ENCODE results near the gene NCKAP5. TPM values are rescaled to one million over a fixed set of nuclear protein-coding genes. Genes with fewer than 3 reads are reported as not detected.

The NCKAP5 gene
- total RNA-seq, 4 donors from 2014 or later: 0.55 to 6.6 (median 3.3) TPM; not detected in 1

DNA sequence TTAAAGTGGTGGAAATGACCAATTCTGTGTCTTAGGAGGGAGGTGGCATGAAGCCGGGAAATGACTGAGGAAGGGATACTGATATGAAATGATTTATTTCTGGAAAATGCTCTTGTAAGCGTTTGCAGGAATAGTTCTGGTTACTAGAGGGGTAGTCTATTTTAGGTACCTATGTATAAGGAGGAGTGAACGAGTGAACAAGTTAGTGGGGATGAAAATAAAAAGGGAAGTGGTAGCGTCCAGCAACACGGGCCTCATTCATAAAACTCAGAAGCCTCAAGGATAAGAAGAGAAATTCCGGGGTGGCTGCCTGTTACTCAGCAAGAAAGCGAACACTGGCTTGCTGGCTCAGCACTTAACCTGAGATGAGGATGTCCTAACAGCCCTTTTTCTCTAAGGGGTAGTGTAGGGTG is 303.3 kb downstream of the NCKAP5 start:
- no peak for TF ChIP-seq POLR2A (IDR thresholded peaks at IDR 0.05)
- TF ChIP-seq, protein P1, sequence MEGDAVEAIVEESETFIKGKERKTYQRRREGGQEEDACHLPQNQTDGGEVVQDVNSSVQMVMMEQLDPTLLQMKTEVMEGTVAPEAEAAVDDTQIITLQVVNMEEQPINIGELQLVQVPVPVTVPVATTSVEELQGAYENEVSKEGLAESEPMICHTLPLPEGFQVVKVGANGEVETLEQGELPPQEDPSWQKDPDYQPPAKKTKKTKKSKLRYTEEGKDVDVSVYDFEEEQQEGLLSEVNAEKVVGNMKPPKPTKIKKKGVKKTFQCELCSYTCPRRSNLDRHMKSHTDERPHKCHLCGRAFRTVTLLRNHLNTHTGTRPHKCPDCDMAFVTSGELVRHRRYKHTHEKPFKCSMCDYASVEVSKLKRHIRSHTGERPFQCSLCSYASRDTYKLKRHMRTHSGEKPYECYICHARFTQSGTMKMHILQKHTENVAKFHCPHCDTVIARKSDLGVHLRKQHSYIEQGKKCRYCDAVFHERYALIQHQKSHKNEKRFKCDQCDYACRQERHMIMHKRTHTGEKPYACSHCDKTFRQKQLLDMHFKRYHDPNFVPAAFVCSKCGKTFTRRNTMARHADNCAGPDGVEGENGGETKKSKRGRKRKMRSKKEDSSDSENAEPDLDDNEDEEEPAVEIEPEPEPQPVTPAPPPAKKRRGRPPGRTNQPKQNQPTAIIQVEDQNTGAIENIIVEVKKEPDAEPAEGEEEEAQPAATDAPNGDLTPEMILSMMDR (IDR thresholded peaks at IDR 0.05): no peak
- intact Hi-C loops (cut with DNase I; ENCODE audit: low total_unique reads): no loop called here

DNA sequence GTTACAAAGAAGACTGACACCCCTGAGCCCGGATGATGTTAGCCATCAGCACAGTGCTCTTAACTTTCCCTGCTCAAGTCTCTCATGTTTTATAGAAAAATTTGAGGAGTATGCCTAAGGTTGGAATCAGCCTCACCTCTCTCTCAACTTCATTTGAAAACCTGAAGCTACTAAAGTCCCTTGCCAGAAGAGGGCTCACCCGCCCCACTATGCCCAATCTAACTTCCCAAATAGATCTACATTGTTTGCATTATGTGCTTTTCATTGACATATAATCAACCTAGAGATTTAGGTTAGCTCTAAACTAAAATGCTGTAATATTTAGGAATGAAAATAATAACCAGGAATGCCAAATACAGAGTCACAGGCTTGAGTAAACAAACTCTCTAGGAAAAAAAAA is 305.4 kb downstream of the NCKAP5 start:
- TF ChIP-seq, protein P1 (IDR thresholded peaks at IDR 0.05): no peak
- no peak for TF ChIP-seq POLR2A (IDR thresholded peaks at IDR 0.05)
- H3K27ac ChIP-seq: no peak overlapping the region
- no peaks in the 10 kb centered on the region for H3K9me3 ChIP-seq
- H3K36me3 ChIP-seq: no peaks in the 10 kb centered on the region
- peaks cover 0 to 9% of the 10 kb centered on the region in 2 donors for H3K4me1 ChIP-seq
- H3K27me3 ChIP-seq: no peaks in the 10 kb centered on the region
- intact Hi-C loops (cut with DNase I; ENCODE audit: low total_unique reads): no loop called here
- H3K4me3 ChIP-seq: no peak overlapping the region
- no peak for DNase-seq

More for the DNA sequence above, 303.3 kb downstream of the NCKAP5 start:
- H3K27ac ChIP-seq: no peak overlapping the region
- H3K36me3 ChIP-seq: no peaks in the 10 kb centered on the region
- H3K9me3 ChIP-seq: no peaks in the 10 kb centered on the region
- H3K4me1 ChIP-seq: peaks cover 0 to 9% of the 10 kb centered on the region in 2 donors
- H3K27me3 ChIP-seq: no peaks in the 10 kb centered on the region
- DNase-seq: no peak
- H3K4me3 ChIP-seq: no peak overlapping the region

DNA sequence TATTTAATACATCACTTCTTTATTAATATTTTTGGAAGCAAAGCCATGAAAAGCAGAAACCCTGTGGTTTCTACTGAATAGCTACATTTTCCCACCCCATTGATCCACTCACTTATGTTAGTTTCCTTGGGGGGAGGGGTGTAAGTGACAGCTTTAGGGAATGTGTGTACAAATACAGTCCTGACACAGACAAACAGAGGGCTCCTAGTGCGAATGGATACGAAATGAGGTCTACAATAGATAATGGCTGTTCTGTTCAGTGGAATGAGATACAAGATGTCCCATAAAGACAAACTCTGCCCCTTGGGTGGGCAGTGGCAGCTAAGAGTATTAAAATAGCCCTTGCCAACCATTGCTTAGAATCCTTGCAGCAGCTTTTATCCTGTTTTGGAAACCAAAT is 312.9 kb downstream of the NCKAP5 start:
- DNase-seq: no peak
- TF ChIP-seq, protein P1 (IDR thresholded peaks at IDR 0.05): no peak
- TF ChIP-seq POLR2A (IDR thresholded peaks at IDR 0.05): no peak
- H3K4me1 ChIP-seq: no peaks in the 10 kb centered on the region
- no peaks in the 10 kb centered on the region for H3K9me3 ChIP-seq
- no peak overlapping the region for H3K4me3 ChIP-seq
- no peak overlapping the region for H3K27ac ChIP-seq
- intact Hi-C loops (cut with DNase I; ENCODE audit: low total_unique reads): no loop called here
- H3K27me3 ChIP-seq: no peaks in the 10 kb centered on the region
- no peaks in the 10 kb centered on the region for H3K36me3 ChIP-seq

DNA sequence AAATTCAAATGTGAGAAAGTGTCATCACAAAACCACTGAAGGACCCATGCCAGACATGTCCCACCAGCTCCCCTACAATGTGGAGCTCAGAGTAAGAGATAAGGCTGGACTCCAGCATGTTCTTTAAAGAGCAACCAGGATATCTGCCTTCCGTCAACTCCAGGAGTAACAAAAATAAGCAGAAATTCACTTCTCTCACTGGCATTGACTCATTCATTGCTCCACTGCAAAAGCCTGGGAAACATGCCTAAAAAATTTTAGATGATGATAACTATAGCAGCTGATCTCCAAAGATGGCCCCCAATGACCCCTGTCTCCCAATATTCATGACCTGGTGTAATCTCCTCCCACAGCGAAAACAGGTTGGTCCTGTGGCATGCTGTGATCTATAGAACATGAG is 314.5 kb downstream of the NCKAP5 start:
- no peak overlapping the region for H3K27ac ChIP-seq
- H3K9me3 ChIP-seq: no peaks in the 10 kb centered on the region
- TF ChIP-seq, protein P1 (IDR thresholded peaks at IDR 0.05): no peak
- no peak for TF ChIP-seq POLR2A (IDR thresholded peaks at IDR 0.05)
- H3K4me3 ChIP-seq: no peak overlapping the region
- no peaks in the 10 kb centered on the region for H3K36me3 ChIP-seq
- H3K27me3 ChIP-seq: no peaks in the 10 kb centered on the region
- DNase-seq: no peak
- intact Hi-C loops (cut with DNase I; ENCODE audit: low total_unique reads): no loop called here
- H3K4me1 ChIP-seq: no peaks in the 10 kb centered on the region

DNA sequence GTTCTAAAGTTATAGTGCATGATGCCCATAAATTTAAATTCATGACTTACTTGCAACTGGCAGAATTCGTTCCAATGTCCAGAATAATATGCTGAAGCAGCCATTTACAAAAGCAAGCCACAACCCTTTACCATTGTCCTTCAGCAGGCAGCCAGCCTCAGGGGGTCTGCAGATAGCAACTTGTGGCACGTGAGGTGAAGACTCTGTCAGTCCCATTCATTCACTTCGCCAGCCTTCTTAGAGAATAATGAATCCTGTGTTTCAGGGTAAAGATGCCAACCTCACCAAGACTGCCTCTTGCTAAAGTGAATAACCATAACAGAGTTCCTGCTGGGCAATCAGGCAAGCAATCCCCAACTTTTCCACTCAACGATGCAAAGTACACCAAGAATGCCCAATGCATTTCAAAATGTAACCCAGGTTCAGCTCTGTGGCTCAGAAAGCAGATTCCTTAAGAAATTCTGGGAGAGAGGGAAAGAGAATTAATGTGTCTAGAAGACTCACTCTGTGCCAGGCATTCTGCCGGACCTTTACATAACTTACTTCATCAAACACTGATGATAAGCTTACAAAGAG is 315.4 kb downstream of the NCKAP5 start:
- Histone ChIP-seq H3K27me3 (no peaks in the 10 kb centered on the region), H3K4me1 (no peaks in the 10 kb centered on the region), H3K27ac (no peak overlapping the region), H3K36me3 (no peaks in the 10 kb centered on the region), H3K9me3 (no peaks in the 10 kb centered on the region), H3K4me3 (no peak overlapping the region)
- TF ChIP-seq, protein P1 (IDR thresholded peaks at IDR 0.05): no peak
- no peak for TF ChIP-seq POLR2A (IDR thresholded peaks at IDR 0.05)
- no peak for DNase-seq
- intact Hi-C loops (cut with DNase I; ENCODE audit: low total_unique reads): no loop called here
